CD4-positive, CD25-positive, alpha-beta regulatory T cell (primary cell): ENCODE data around the gene PTPRT. TPM values are rescaled to one million over a fixed set of nuclear protein-coding genes. Genes with fewer than 3 reads are reported as not detected.
A peak's percentile ranks its signal among the peaks of the same experiment; 100 is the strongest.
"Not testable (repeated sequence)": the region's sequence is repeated elsewhere in the genome, so short reads cannot be mapped to it uniquely, and the experiment has no call there.

Source experiments
- ATAC-seq, 2 donors: fragments of 150-1000 bp; cut with Tn5 transposase; one replicate each; pipeline ENCODE4 v1.10.0; 2021; ENCODE audit warnings: low read depth in 2 of 2, moderate number of reproducible peaks in 2 of 2, moderate library complexity in 1 of 2
- DNase-seq, 3 donors: peaks; one replicate each; pipeline versions ENCODE4 v3.0.0 to v3.0.0-alpha.2; 2012 to 2022; ENCODE audit warnings: mixed read lengths in 1 of 3
- H3K27ac ChIP-seq: one replicate; pipeline ENCODE4 v1.7.0; 2013; ENCODE audit warnings: mild to moderate bottlenecking, low read length; ENCODE audit not compliant: insufficient read depth, poor library complexity, severe bottlenecking
- H3K27me3 ChIP-seq: one replicate; pipeline ENCODE4 v1.7.0; 2013; ENCODE audit warnings: low read length; ENCODE audit not compliant: control insufficient read depth, insufficient read depth
- H3K36me3 ChIP-seq: one replicate; pipeline ENCODE4 v1.7.0; 2013; ENCODE audit warnings: mild to moderate bottlenecking, low read length, moderate library complexity; ENCODE audit not compliant: control insufficient read depth, insufficient read depth
- H3K4me1 ChIP-seq: 2 replicates; pipeline ENCODE4 v1.7.0; 2013; ENCODE audit warnings: mild to moderate bottlenecking, low read length; ENCODE audit not compliant: insufficient read depth, control insufficient read depth, poor library complexity, severe bottlenecking
- H3K4me3 ChIP-seq: one replicate; pipeline ENCODE4 v1.7.0; 2013; ENCODE audit warnings: low read depth, mild to moderate bottlenecking, low read length, moderate library complexity
- H3K9me3 ChIP-seq, 2 experiments: 1 replicate in 1 of 2; 2 replicates in 1 of 2; pipeline ENCODE4 v1.7.0; 2013; ENCODE audit warnings: low read length in 2 of 2, mild to moderate bottlenecking in 1 of 2, moderate library complexity in 1 of 2; ENCODE audit not compliant: control insufficient read depth in 2 of 2
- H3K27ac Mint-ChIP-seq, 3 donors: one replicate each; pipeline ENCODE4 v1.8.0; 2020 to 2022; ENCODE audit warnings: mild to moderate bottlenecking in 3 of 3, mixed read lengths in 3 of 3, moderate library complexity in 2 of 3
- H3K27me3 Mint-ChIP-seq: one replicate; pipeline ENCODE4 v1.8.0; 2022; ENCODE audit warnings: mild to moderate bottlenecking, mixed read lengths
- H3K36me3 Mint-ChIP-seq: one replicate; pipeline ENCODE4 v1.8.0; 2020; ENCODE audit warnings: mixed read lengths
- H3K4me1 Mint-ChIP-seq, 4 donors: one replicate each; pipeline ENCODE4 v1.8.0; 2020 to 2022; ENCODE audit warnings: mixed read lengths in 4 of 4, mild to moderate bottlenecking in 1 of 4
- H3K4me3 Mint-ChIP-seq, 4 donors: one replicate each; pipeline ENCODE4 v1.8.0; 2020 to 2022; ENCODE audit warnings: mild to moderate bottlenecking in 4 of 4, mixed read lengths in 4 of 4, moderate library complexity in 3 of 4
- H3K9me3 Mint-ChIP-seq, 7 donors: one replicate each; pipeline ENCODE4 v1.8.0; 2020 to 2022; ENCODE audit warnings: mixed read lengths in 7 of 7, mild to moderate bottlenecking in 3 of 7, moderate library complexity in 2 of 7
- polyA plus RNA-seq, 4 donors: library from polyadenylated mRNA; unstranded; fragments of 300-500 nt; fragmentation: Illumina TruSeq; gene quantifications; one replicate each; pipeline ENCODE4 v1.2.3, GENCODE V29; 2021
- total RNA-seq: library from RNA; stranded (reverse); gene quantifications from one replicate; pipeline ENCODE4 v1.2.3, GENCODE V29; 2022

PTPRT gene
- total and polyA plus RNA-seq, 5 donors from 2014 or later: not detected

DNA sequence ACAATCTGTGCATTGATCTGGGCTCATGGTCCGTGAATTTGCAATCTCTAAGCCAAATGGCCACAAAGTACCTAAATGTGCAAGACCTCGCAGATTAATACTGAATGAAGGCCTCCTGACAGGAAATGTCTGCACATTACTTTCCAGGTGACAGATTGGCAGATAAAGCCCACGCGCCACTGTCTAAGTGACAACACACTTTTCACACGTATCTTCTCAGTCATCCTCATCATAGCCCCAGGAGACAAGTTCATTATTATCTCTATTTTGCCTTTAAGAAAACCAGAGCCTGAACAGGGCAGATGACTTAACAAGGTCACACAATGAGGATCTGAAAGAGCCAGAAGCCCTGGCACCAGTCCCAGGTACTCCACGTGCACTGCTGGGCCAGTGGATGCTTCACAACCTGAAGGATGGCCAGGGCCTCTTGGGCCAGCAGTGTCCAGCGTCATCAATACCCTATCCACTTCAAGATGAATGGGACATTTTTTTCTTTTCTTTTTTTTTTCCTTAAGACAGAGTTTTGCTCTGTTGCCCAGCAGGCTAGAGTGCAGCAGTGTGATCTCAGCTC is 266.3 kb downstream of the PTPRT start:
- no peak for ATAC-seq
- Mint-ChIP-seq H3K27ac (no peak overlapping the region), H3K4me1 (no peaks in the 10 kb centered on the region), H3K4me3 (no peak overlapping the region), H3K36me3 (no peaks in the 10 kb centered on the region), H3K27me3 (no peaks in the 10 kb centered on the region), H3K9me3 (peaks cover 0 to 6% (median 0%) of the 10 kb centered on the region in 7 donors)
- H3K36me3 ChIP-seq: no peaks in the 10 kb centered on the region
- H3K4me3 ChIP-seq: no peak overlapping the region
- H3K27ac ChIP-seq: no peak overlapping the region
- H3K9me3 ChIP-seq: no peaks in the 10 kb centered on the region
- H3K4me1 ChIP-seq: no peaks in the 10 kb centered on the region
- no peak for DNase-seq
- no peaks in the 10 kb centered on the region for H3K27me3 ChIP-seq

- H3K4me3 Mint-ChIP-seq: no peak overlapping the region
- peaks cover 0 to 6% (median 0%) of the 10 kb centered on the region in 7 donors for H3K9me3 Mint-ChIP-seq
Measured at GRCh38 chr20:42920776-42921175, 268.9 kb downstream of the PTPRT start.

GRCh38 chr20:42919316-42919715 is 270.4 kb downstream of the PTPRT start:
- Mint-ChIP-seq H3K4me3 (no peak overlapping the region), H3K27ac (no peak overlapping the region), H3K36me3 (no peaks in the 10 kb centered on the region), H3K9me3 (peaks cover 0 to 6% (median 0%) of the 10 kb centered on the region in 7 donors), H3K4me1 (no peaks in the 10 kb centered on the region), H3K27me3 (no peaks in the 10 kb centered on the region)
- no peak overlapping the region for H3K27ac ChIP-seq
- no peaks in the 10 kb centered on the region for H3K4me1 ChIP-seq
- peaks cover 0 to 3% of the 10 kb centered on the region in 2 experiments for H3K9me3 ChIP-seq
- no peak overlapping the region for H3K4me3 ChIP-seq
- H3K36me3 ChIP-seq: no peaks in the 10 kb centered on the region
- DNase-seq (no peak), ATAC-seq (no peak)
- H3K27me3 ChIP-seq: no peaks in the 10 kb centered on the region

More at GRCh38 chr20:42920776-42921175, 268.9 kb downstream of the PTPRT start:
- H3K9me3 ChIP-seq: peaks cover 0 to 3% of the 10 kb centered on the region in 2 experiments
- ATAC-seq: no peak
- DNase-seq: no peak
- H3K4me3 ChIP-seq: no peak overlapping the region
- H3K4me1 ChIP-seq: no peaks in the 10 kb centered on the region
- Mint-ChIP-seq H3K27me3 (no peaks in the 10 kb centered on the region), H3K36me3 (no peaks in the 10 kb centered on the region), H3K4me1 (no peaks in the 10 kb centered on the region), H3K27ac (no peak overlapping the region)
- no peak overlapping the region for H3K27ac ChIP-seq
- H3K27me3 ChIP-seq: no peaks in the 10 kb centered on the region
- no peaks in the 10 kb centered on the region for H3K36me3 ChIP-seq

DNA sequence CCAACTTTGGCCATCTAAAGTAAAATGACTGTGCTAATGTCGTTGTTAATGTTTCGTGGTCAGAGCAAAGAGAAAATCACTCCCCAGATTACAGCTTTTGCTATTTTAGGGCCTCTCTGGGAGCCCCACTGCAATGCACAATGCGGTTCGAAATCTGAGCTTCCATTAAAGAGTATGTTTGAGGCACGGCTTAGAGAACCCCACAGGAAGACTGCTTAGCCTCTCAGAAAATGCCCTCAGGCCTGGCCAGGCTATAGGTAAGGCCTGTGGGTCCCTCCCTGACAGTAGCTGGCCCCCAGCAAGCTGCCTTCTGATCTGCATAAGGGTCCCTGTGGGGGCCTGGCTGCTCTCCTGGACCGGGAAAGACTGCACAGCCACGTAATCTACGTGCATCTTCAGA is 274.6 kb downstream of the PTPRT start:
- Mint-ChIP-seq H3K9me3 (peaks cover 0 to 4% (median 0%) of the 10 kb centered on the region in 7 donors), H3K36me3 (no peaks in the 10 kb centered on the region), H3K4me1 (no peaks in the 10 kb centered on the region), H3K27ac (no peak overlapping the region), H3K27me3 (no peaks in the 10 kb centered on the region), H3K4me3 (no peak overlapping the region)
- ATAC-seq: no peak
- H3K4me1 ChIP-seq: no peaks in the 10 kb centered on the region
- no peaks in the 10 kb centered on the region for H3K27me3 ChIP-seq
- no peak overlapping the region for H3K4me3 ChIP-seq
- peaks cover 0 to 3% of the 10 kb centered on the region in 2 experiments for H3K9me3 ChIP-seq
- H3K27ac ChIP-seq: no peak overlapping the region
- no peak for DNase-seq
- no peaks in the 10 kb centered on the region for H3K36me3 ChIP-seq

DNA sequence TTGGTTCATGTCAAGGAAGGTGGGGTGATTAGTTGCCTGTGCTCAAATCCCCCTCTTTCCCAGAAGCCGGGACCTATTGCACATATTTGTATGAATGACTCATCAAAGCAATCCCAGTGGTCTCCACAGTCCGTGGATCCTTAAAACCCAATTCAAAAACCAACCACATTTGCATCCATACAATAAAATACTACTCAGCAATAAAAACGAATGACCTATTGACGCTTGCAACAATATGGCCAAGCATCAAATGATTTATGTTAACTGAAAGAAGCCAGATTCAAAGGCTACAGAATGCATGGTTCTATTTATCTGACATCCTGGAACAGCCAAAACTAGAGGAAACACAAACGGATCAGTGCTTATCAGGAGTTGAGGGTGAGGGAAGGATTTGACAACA is 275.4 kb downstream of the PTPRT start:
- no peaks in the 10 kb centered on the region for H3K36me3 ChIP-seq
- H3K27ac ChIP-seq: no peak overlapping the region
- Mint-ChIP-seq H3K4me3 (no peak overlapping the region), H3K27me3 (no peaks in the 10 kb centered on the region), H3K9me3 (peaks cover 0 to 4% (median 0%) of the 10 kb centered on the region in 7 donors), H3K4me1 (no peaks in the 10 kb centered on the region), H3K27ac (no peak overlapping the region), H3K36me3 (no peaks in the 10 kb centered on the region)
- peaks cover 0 to 3% of the 10 kb centered on the region in 2 experiments for H3K9me3 ChIP-seq
- H3K27me3 ChIP-seq: no peaks in the 10 kb centered on the region
- H3K4me1 ChIP-seq: no peaks in the 10 kb centered on the region
- ATAC-seq (no peak), DNase-seq (no peak)
- H3K4me3 ChIP-seq: no peak overlapping the region

- H3K27me3 ChIP-seq, ATAC-seq, H3K36me3 Mint-ChIP-seq, H3K27me3 Mint-ChIP-seq, H3K9me3 Mint-ChIP-seq, H3K4me3 ChIP-seq, H3K4me3 Mint-ChIP-seq, H3K36me3 ChIP-seq, H3K9me3 ChIP-seq, H3K4me1 ChIP-seq, DNase-seq, H3K27ac Mint-ChIP-seq, H3K4me1 Mint-ChIP-seq, H3K27ac ChIP-seq: not testable (repeated sequence)
Measured at GRCh38 chr20:42910808-42911207, 278.9 kb downstream of the PTPRT start.

DNA sequence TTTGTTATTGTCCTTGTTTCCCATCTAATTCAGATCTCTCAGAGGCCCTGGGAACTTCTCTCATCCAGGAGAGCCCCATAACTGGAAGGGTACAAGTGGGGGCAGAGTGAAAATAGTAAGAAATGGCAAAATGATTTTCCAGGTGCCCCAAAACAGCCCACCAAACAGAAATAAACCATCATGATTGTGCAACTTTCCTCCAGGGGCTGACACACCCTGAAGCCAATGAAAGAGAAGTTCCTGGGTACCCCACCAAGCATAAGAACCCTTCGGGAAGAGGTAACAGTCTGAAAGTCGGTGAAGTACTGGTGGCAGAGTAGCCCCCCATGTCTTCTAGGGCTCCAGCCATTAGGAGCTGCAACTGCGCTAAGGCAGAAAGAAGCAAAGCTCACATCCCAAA is 282.0 kb downstream of the PTPRT start:
- DNase-seq: no peak
- Mint-ChIP-seq H3K27ac (peak overlapping the region in 1 of 3 donors; percentile 20), H3K4me3 (no peak overlapping the region), H3K9me3 (peaks cover 0 to 7% (median 3%) of the 10 kb centered on the region in 7 donors), H3K36me3 (no peaks in the 10 kb centered on the region), H3K4me1 (no peaks in the 10 kb centered on the region), H3K27me3 (no peaks in the 10 kb centered on the region)
- Histone ChIP-seq H3K4me1 (no peaks in the 10 kb centered on the region), H3K36me3 (no peaks in the 10 kb centered on the region), H3K27ac (no peak overlapping the region), H3K9me3 (no peaks in the 10 kb centered on the region), H3K27me3 (no peaks in the 10 kb centered on the region), H3K4me3 (no peak overlapping the region)
- ATAC-seq: no peak

DNA sequence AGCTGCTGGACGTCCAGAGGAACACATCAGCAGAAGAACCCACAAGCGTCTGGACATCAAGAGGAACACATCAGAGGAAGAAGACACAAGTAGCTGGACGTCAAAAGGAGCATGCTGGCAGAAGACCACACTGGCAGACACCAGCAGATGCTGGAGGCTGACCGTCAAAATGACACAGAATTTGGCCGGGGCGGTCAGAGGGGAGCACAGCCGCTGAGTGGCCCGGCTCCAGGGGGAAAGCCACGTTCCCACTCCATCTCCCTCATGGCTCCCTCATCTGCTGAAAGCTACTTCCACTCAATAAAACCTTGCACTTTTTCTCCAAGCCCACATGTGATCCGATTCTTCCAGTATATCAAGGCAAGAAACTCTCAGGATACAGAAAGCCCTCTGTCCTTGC is 283.6 kb downstream of the PTPRT start:
- H3K9me3 ChIP-seq: no peaks in the 10 kb centered on the region
- H3K27ac ChIP-seq: no peak overlapping the region
- Mint-ChIP-seq H3K36me3 (no peaks in the 10 kb centered on the region), H3K27me3 (no peaks in the 10 kb centered on the region), H3K4me3 (no peak overlapping the region), H3K9me3 (peaks cover 0 to 10% (median 3%) of the 10 kb centered on the region in 7 donors), H3K27ac (no peak overlapping the region), H3K4me1 (no peaks in the 10 kb centered on the region)
- DNase-seq (no peak), ATAC-seq (no peak)
- H3K4me3 ChIP-seq: no peak overlapping the region
- no peaks in the 10 kb centered on the region for H3K36me3 ChIP-seq
- H3K4me1 ChIP-seq: no peaks in the 10 kb centered on the region
- no peaks in the 10 kb centered on the region for H3K27me3 ChIP-seq
